Heart left ventricle (tissue), 16 donors: ENCODE data around the gene PTHLH. TPM values are rescaled to one million over a fixed set of nuclear protein-coding genes. Genes with fewer than 3 reads are reported as not detected.

ENCODE experiments used
- ATAC-seq, 4 donors: fragments of 200-7000 bp; cut with Tn5 transposase; one replicate each; pipeline ENCODE4 v1.9.1; 2020 to 2022; ENCODE audit warnings: moderate library complexity in 4 of 4, mild to moderate bottlenecking in 3 of 4, moderate number of reproducible peaks in 1 of 4
- DNase-seq, 5 donors: peaks; one replicate each; pipeline ENCODE4 v3.0.0-alpha.2; 2020
- H3K27ac ChIP-seq, 12 donors: fragments of 200-600 bp; sonication (generic) in 4 of 12; one replicate each; pipeline versions ENCODE4 v1.5.0 to v1.8.0; 2016 to 2022; ENCODE audit warnings: mild to moderate bottlenecking in 2 of 12
- H3K27me3 ChIP-seq, 9 donors: fragments of 200-600 bp; sonication (generic) in 2 of 9; one replicate each; pipeline versions ENCODE4 v1.5.1 to v1.8.0; 2016 to 2022; ENCODE audit warnings: mild to moderate bottlenecking in 3 of 9
- H3K36me3 ChIP-seq, 9 donors: fragments of 200-600 bp; sonication (generic) in 2 of 9; one replicate each; pipeline versions ENCODE4 v1.5.0 to v1.8.0; 2018 to 2022; ENCODE audit warnings: mild to moderate bottlenecking in 2 of 9
- H3K4me1 ChIP-seq, 12 donors: fragments of 200-600 bp; sonication (generic) in 4 of 12; one replicate each; pipeline versions ENCODE4 v1.5.0 to v1.8.0; 2016 to 2022; ENCODE audit warnings: mild to moderate bottlenecking in 3 of 12
- H3K4me3 ChIP-seq, 12 donors: fragments of 200-600 bp; sonication (generic) in 4 of 12; one replicate each; pipeline versions ENCODE4 v1.5.0 to v1.8.0; 2017 to 2022; ENCODE audit warnings: mild to moderate bottlenecking in 9 of 12, moderate library complexity in 4 of 12
- H3K9me3 ChIP-seq, 12 donors: fragments of 200-600 bp; sonication (generic) in 4 of 12; one replicate each; pipeline versions ENCODE4 v1.5.0 to v1.8.0; 2016 to 2022; ENCODE audit warnings: mild to moderate bottlenecking in 1 of 12
- CTCF ChIP-seq, 12 donors: fragments of 200-600 bp; sonication (generic) in 4 of 12; IDR thresholded peaks; one replicate each; pipeline versions ENCODE4 v1.5.0 to v1.8.0; 2018 to 2022; ENCODE audit warnings: antibody characterized with exemption in 12 of 12, mild to moderate bottlenecking in 5 of 12
- POLR2A ChIP-seq, 2 donors: fragments of 450-650 bp; IDR thresholded peaks; one replicate each; pipeline ENCODE4 v1.6.1; 2017; ENCODE audit warnings: antibody characterized with exemption in 2 of 2, mild to moderate bottlenecking in 2 of 2, moderate library complexity in 2 of 2
- WGBS, 4 donors: extraction: QIAGEN DNeasy Blood & Tissue Kit in 2 of 4; methylation state at CpG; one replicate each; pipeline versions ENCODE4 v1.1.5 to v1.1.7; 2013 to 2018; 5-methylcytosine and 5-hydroxymethylcytosine counted together
- intact Hi-C, 10 donors: fragments of 100-400 bp; cut with DNase I; formaldehyde crosslinking; loops; one replicate each; pipeline versions ENCODE4 v1.11.1 to v1.14.2; 2022
- polyA plus RNA-seq, 2 donors: library from polyadenylated mRNA; stranded (reverse); fragments of 200-250 nt; gene quantifications; one replicate each; pipeline ENCODE4 v1.2.3, GENCODE V29; 2013
- total RNA-seq, 9 donors: library from RNA; depleted of rRNA in 2 of 9; stranded (reverse); fragments of >200 nt in 2 of 9; fragmentation: NEBNext Ultra II Directional in 3 of 9; extraction: Animal tissue kit (Norgen Biotek cat#: 25700) in 3 of 9; gene quantifications; one replicate each; pipeline versions ENCODE4 v1.1.0 to v1.2.4, GENCODE V29; 2016 to 2023
- donor health status: ischemic (EF 13 %, LVEDD 7.1; RV severe dilation, severe dysfunction).
- donor health status: healthy with polysubstance abuse.
- donor health status: DM: no; HTN: yes; CAD: no.
- donor health status: DM: no; HTN: no; CAD: no.
- donor health status: ischemic (EF 25% LVEDD 6.9; RV normal size, moderate dysfunction).
- donor health status: ischemic (EF 25% LVEDD 5.7; RV mildly dilated, moderate dysfunction).
- donor health status: healthy.
- donor health status: DM: yes; HTN: yes; CAD: no.
- donor health status: ischemic (EF 35%, LVEDD 5.7; RV mildly dilated, moderate dysfunction).
- donor health status: nonischemic (EF 11% LVEDD 7.7; RV severe dilation, severe dysfunction).
- donor health status: DM: yes; HTN: yes; CAD: no.
- donor health status: PGD.
- donor health status: ischemic (EF 29% LVEDD 5.4; RV normal size, mild dysfunction).
- donor health status: nonischemic (EF 23%, LVEDD 6.1; RV moderate dilation, normal function).

PTHLH gene
- total and polyA plus RNA-seq, 11 donors: 0.25 to 3.7 (median 1.1) TPM

DNA sequence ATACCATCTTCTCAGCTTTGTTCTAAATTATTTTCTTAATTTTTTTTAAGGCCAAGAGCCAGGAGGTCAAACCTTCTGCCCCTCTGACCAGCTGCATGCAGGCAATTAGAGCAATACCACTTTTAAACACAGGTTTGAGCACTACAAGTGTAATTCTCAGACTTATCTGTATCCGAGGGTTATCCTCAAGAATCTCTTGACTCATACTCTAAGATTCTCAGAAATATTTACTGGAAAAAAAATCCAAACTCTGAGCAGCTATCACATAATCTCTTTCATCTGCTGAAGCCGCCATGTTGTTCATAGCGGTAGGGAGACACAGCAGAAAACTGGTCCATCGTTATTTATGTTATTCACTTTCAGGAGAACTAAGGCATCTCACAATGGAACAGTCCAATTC is 27.4 kb upstream of the PTHLH start:
- H3K27me3 ChIP-seq: no peaks in the 10 kb centered on the region
- DNase-seq (no peak), ATAC-seq (no peak)
- H3K9me3 ChIP-seq: peaks cover 0 to 2% (median 0%) of the 10 kb centered on the region in 12 donors
- no peaks in the 10 kb centered on the region for H3K36me3 ChIP-seq
- no peaks in the 10 kb centered on the region for H3K4me1 ChIP-seq
- 86 to 90% (median 89%) methylated on average over 4 of the region's 4 CpGs for WGBS, 4 donors
- TF ChIP-seq POLR2A (IDR thresholded peaks at IDR 0.05): no peak
- H3K4me3 ChIP-seq: no peak overlapping the region
- intact Hi-C loops: no loop called here
- H3K27ac ChIP-seq: no peak overlapping the region

- no peak for ATAC-seq
- 83 to 85% (median 84%) methylated on average over 2 of the region's 2 CpGs for WGBS, 4 donors
- H3K9me3 ChIP-seq: peaks cover 0 to 2% (median 0%) of the 10 kb centered on the region in 12 donors
- H3K36me3 ChIP-seq: no peaks in the 10 kb centered on the region
- H3K4me1 ChIP-seq: peaks cover 0 to 4% (median 0%) of the 10 kb centered on the region in 12 donors
- no peak for TF ChIP-seq CTCF (IDR thresholded peaks at IDR 0.05)
- no peak for TF ChIP-seq POLR2A (IDR thresholded peaks at IDR 0.05)
- DNase-seq: no peak
- intact Hi-C loops: no loop called here
- no peak overlapping the region for H3K27ac ChIP-seq
- H3K4me3 ChIP-seq: no peak overlapping the region
- no peaks in the 10 kb centered on the region for H3K27me3 ChIP-seq
Measured at GRCh38 chr12:27999521-27999920, 27.0 kb upstream of the PTHLH start.

DNA sequence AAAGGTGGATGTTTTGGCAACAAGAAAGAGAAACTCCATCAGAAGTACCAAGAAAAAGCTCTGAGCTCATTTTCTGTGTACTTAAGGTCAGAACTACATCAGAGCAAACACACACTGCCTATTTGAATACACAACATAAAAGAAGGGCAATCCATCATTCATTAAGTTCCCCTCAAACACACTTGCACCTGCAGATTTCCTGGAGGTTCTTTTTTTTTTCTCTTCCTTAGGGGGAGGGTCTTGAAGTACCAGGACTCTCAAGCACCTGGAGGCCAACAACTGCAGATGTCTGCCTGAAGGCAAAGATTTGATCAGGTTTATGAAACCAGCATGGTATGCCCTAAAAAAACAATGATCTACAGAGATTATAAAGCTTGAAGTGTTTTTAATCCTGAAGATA is 26.1 kb upstream of the PTHLH start:
- Histone ChIP-seq H3K9me3 (peaks cover 0 to under 1% (median 0%) of the 10 kb centered on the region in 12 donors), H3K36me3 (no peaks in the 10 kb centered on the region), H3K4me1 (peaks cover 0 to 5% (median 0%) of the 10 kb centered on the region in 12 donors), H3K27ac (no peak overlapping the region), H3K4me3 (no peak overlapping the region), H3K27me3 (no peaks in the 10 kb centered on the region)
- no peak for DNase-seq
- ATAC-seq: no peak
- intact Hi-C loops: no loop called here
- TF ChIP-seq POLR2A (IDR thresholded peaks at IDR 0.05): no peak
- TF ChIP-seq CTCF (IDR thresholded peaks at IDR 0.05): no peak

GRCh38 chr12:27998170-27998569 is 25.6 kb upstream of the PTHLH start:
- Histone ChIP-seq H3K9me3 (no peaks in the 10 kb centered on the region), H3K27ac (no peak overlapping the region), H3K27me3 (no peaks in the 10 kb centered on the region), H3K36me3 (no peaks in the 10 kb centered on the region), H3K4me3 (no peak overlapping the region), H3K4me1 (peaks cover 0 to 5% (median 0%) of the 10 kb centered on the region in 12 donors)
- DNase-seq (no peak), ATAC-seq (no peak)
- intact Hi-C loops: no loop called here
- 61 to 66% (median 64%) methylated on average over 2 of the region's 2 CpGs for WGBS, 4 donors
- TF ChIP-seq POLR2A (IDR thresholded peaks at IDR 0.05) (no peak), CTCF (IDR thresholded peaks at IDR 0.05) (no peak)

GRCh38 chr12:27996761-27997160 is 24.2 kb upstream of the PTHLH start:
- Histone ChIP-seq H3K36me3 (no peaks in the 10 kb centered on the region), H3K9me3 (no peaks in the 10 kb centered on the region), H3K27ac (no peak overlapping the region), H3K4me3 (no peak overlapping the region), H3K27me3 (no peaks in the 10 kb centered on the region), H3K4me1 (peaks cover 0 to 5% (median 0%) of the 10 kb centered on the region in 12 donors)
- DNase-seq: no peak
- no peak for ATAC-seq
- 84 to 89% (median 86%) methylated on average over 3 of the region's 3 CpGs for WGBS, 4 donors
- intact Hi-C loops: no loop called here
- TF ChIP-seq POLR2A (IDR thresholded peaks at IDR 0.05): no peak
- no peak for TF ChIP-seq CTCF (IDR thresholded peaks at IDR 0.05)
